GM12878 (cell line): ENCODE results near the gene POU6F2. TPM values are rescaled to one million over a fixed set of nuclear protein-coding genes. Genes with fewer than 3 reads are reported as not detected.

Experiments
- ATAC-seq: fragments of 200-7000 bp; cut with Tn5 transposase; 3 replicates; pipeline ENCODE4 v1.9.1; 2020; ENCODE audit warnings: mild to moderate bottlenecking, moderate library complexity
- BruUV-seq: library from RNA; stranded (reverse); fragments of 400-500 nt; replicated peaks from 2 replicates; lab custom pipeline; 2021; lab: Mats Ljungman, UMichigan
- CTCF ChIA-PET: fragments of 300-600 bp; sonication (Branson Sonifier 250); formaldehyde crosslinking; extraction: SDS; loops from one replicate; lab custom pipeline; 2021; ENCODE audit warnings: inconsistent platforms; lab: Yijun Ruan, JAX
- POLR2A ChIA-PET: fragments of 350-600 bp; formaldehyde crosslinking; extraction: SDS; loops from one replicate; lab custom pipeline; 2021; ENCODE audit warnings: inconsistent platforms; lab: Charles Lee
- RAD21 ChIA-PET: fragments of 300-600 bp; sonication (Branson Sonifier 250); formaldehyde crosslinking; loops from one replicate; lab custom pipeline; 2023; ENCODE audit warnings: antibody characterized with exemption; ENCODE audit not compliant: unreplicated experiment; lab: Charles Lee
- SMC1A ChIA-PET: fragments of 300-600 bp; sonication (Branson Sonifier 250); formaldehyde crosslinking; loops from one replicate; lab custom pipeline; 2023; ENCODE audit not compliant: unreplicated experiment, uncharacterized antibody; lab: Charles Lee
- DNase-seq: peaks from one replicate; pipeline ENCODE4 v3.0.0-alpha.2; 2011; ENCODE audit warnings: low read depth, low spot score
- FAIRE-seq: peaks from 3 replicates; lab custom pipeline; 2011; peaks lifted over from hg19 to GRCh38; lab: Jason Lieb, UNC
- H2AFZ ChIP-seq: 2 replicates; pipeline ENCODE4 v1.6.0; 2011; ENCODE audit warnings: low read depth, low read length, control low read depth; ENCODE audit not compliant: control insufficient read depth
- H3K27ac ChIP-seq: 2 replicates; pipeline ENCODE4 v1.5.1; 2011; ENCODE audit warnings: control low read depth; ENCODE audit not compliant: control insufficient read depth, insufficient read depth
- H3K27me3 ChIP-seq, 2 experiments: replicated peaks in 1 of 2; 2 replicates each; pipeline versions ENCODE4 v1.6.0 to v1.6.1; 2011; ENCODE audit warnings: low read length in 1 of 2; ENCODE audit not compliant: control insufficient read depth in 2 of 2, insufficient read depth in 2 of 2
- H3K36me3 ChIP-seq, 2 experiments: 2 replicates each; pipeline ENCODE4 v1.5.1; 2011; ENCODE audit warnings: low read length in 1 of 2; ENCODE audit not compliant: control insufficient read depth in 2 of 2, insufficient read depth in 2 of 2
- H3K4me1 ChIP-seq: 2 replicates; pipeline ENCODE4 v1.6.1; 2011; ENCODE audit warnings: mild to moderate bottlenecking, low read length, moderate library complexity, mixed read lengths; ENCODE audit not compliant: control insufficient read depth, insufficient read depth
- H3K4me2 ChIP-seq: 2 replicates; pipeline ENCODE4 v1.6.0; 2011; ENCODE audit warnings: control low read depth; ENCODE audit not compliant: control insufficient read depth, insufficient read depth
- H3K4me3 ChIP-seq: fragments of 200-600 bp; sonication (generic); 2 replicates; pipeline ENCODE4 v1.5.1; 2016
- H3K79me2 ChIP-seq: 2 replicates; pipeline ENCODE4 v1.6.0; 2011; ENCODE audit warnings: low read length; ENCODE audit not compliant: control insufficient read depth, insufficient read depth
- H3K9ac ChIP-seq: 2 replicates; pipeline ENCODE4 v1.8.0; 2011; ENCODE audit warnings: low read length, control low read depth, mixed read lengths; ENCODE audit not compliant: control insufficient read depth, insufficient read depth
- H3K9me3 ChIP-seq: replicated peaks from 3 replicates; pipeline ENCODE4 v1.5.1; 2011; ENCODE audit warnings: mild to moderate bottlenecking, low read length; ENCODE audit not compliant: control insufficient read depth, insufficient read depth
- H4K20me1 ChIP-seq: 2 replicates; pipeline ENCODE4 v1.6.0; 2011; ENCODE audit not compliant: control insufficient read depth, insufficient read depth
- CUX1 ChIP-seq: IDR thresholded peaks from 2 replicates; pipeline ENCODE4 v1.6.1; 2012; ENCODE audit warnings: improper control_type of control experiment, low read depth, low read length; ENCODE audit not compliant: insufficient replicate concordance
- HDAC6 ChIP-seq: fragments of 200-600 bp; sonication (generic); IDR thresholded peaks from one replicate; pipeline ENCODE4 v1.8.0; 2017; ENCODE audit warnings: antibody characterized with exemption; ENCODE audit not compliant: unreplicated experiment
- NFYB ChIP-seq: IDR thresholded peaks from 2 replicates; pipeline ENCODE4 v1.6.1; 2011; ENCODE audit warnings: low read depth, mild to moderate bottlenecking, low read length, improper control_type of control experiment, moderate library complexity; ENCODE audit not compliant: insufficient read depth
- RBBP5 ChIP-seq: fragments of 200-600 bp; sonication (generic); conservative IDR thresholded peaks from 2 replicates; pipeline ENCODE4 v1.6.1; 2016
- RUNX3 ChIP-seq: IDR thresholded peaks from 2 replicates; pipeline ENCODE4 v1.6.1; 2012; ENCODE audit warnings: low read length, inconsistent platforms
- SPI1 ChIP-seq: IDR thresholded peaks from 2 replicates; pipeline ENCODE4 v1.6.1; 2011; ENCODE audit warnings: low read depth, mild to moderate bottlenecking, low read length, moderate library complexity, borderline replicate concordance; ENCODE audit not compliant: insufficient read depth
- SREBF2 ChIP-seq: IDR thresholded peaks from 2 replicates; pipeline ENCODE4 v1.6.1; 2012; ENCODE audit warnings: mild to moderate bottlenecking, low read length
- WGBS: methylation state at CpG from one replicate; pipeline ENCODE4 v1.1.6; 2016; ENCODE audit warnings: low lambda C conversion rate; ENCODE audit not compliant: insufficient replicate concordance, insufficient coverage; ENCODE audit errors: missing lambda C conversion rate; 5-methylcytosine and 5-hydroxymethylcytosine counted together
- in situ Hi-C: fragments of 300-500 bp; cut with MboI; formaldehyde crosslinking; loops from 9 replicates; pipeline ENCODE4 v1.14.3; 2018; ENCODE audit warnings: mixed read lengths
- intact Hi-C: fragments of 100-400 bp; cut with micrococcal nuclease; formaldehyde crosslinking; loops from one replicate; pipeline ENCODE4 v1.14.2; 2022; ENCODE audit not compliant: unreplicated experiment
- polyA plus RNA-seq, 11 experiments: library from polyadenylated mRNA; depleted of rRNA in 4 of 11; unstranded in 6 of 11; stranded (reverse) in 5 of 11; fragments of >200 nt; fragmentation: Nextera tagmentation in 4 of 11; fragmentation: Illumina TruSeq in 1 of 11; extraction: Ambion mirVana in 4 of 11; extraction: Trizol in 1 of 11; gene quantifications; 1 replicate in 1 of 11; 2 replicates in 10 of 11; pipeline versions ENCODE4 v1.2.1 to v1.2.3, GENCODE V29; 2011 to 2016; ENCODE audit warnings: inconsistent platforms in 2 of 11, missing spikeins in 2 of 11, low read depth in 1 of 11
- total RNA-seq, 4 experiments: library from RNA; depleted of rRNA in 3 of 4; stranded (reverse); fragments of >200 nt in 3 of 4; fragmentation: Illumina TruSeq in 1 of 4; extraction: Trizol in 1 of 4; gene quantifications; 2 replicates each; pipeline versions ENCODE4 v1.2.1 to v1.2.3, GENCODE V29; 2013 to 2021
- TF ChIP-seq, protein P1 (sequence below): fragments of 450-650 bp; IDR thresholded peaks from 2 replicates; pipeline ENCODE4 v1.6.1; 2016; ENCODE audit warnings: mild to moderate bottlenecking

The POU6F2 gene
- total and polyA plus RNA-seq, 10 of the 15 experiments (the other 5 are each of a cell fraction or from before 2014, with no cell fraction given): 0.10 TPM; not detected in 9

DNA sequence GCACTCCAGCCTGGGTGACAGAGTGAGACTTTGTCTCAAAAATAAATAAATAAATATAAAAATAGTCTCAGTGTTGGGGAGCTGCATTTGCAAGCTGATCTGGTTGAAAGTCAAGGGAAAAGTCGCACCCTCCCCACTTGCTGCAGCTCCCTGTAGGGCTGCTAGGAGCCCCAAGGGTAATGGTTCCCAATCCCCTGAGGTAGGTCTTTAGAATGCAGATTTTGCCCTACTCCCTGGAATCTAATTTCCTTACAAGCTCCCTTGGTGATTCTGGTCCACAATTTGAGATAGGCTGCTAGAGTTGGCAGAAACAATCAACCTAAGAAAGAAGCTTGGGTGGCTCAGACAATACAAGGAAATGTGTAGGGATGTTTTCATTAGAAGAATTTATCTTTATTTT, 356.0 kb downstream of the POU6F2 start:
- SMC1A ChIA-PET: interaction anchor here (1.2 to 3.3 kb wide), 6 partner anchors 11 to 129 kb away, joined by 3 to 27 read pairs (median 4); no protein-coding TSS in a partner anchor
- H2AFZ ChIP-seq: no peak overlapping the region
- TF ChIP-seq CUX1 (no peak), SREBF2 (no peak), HDAC6 (no peak), SPI1 (no peak), NFYB (no peak), RUNX3 (no peak), RBBP5 (no peak)
- TF ChIP-seq, protein P1, sequence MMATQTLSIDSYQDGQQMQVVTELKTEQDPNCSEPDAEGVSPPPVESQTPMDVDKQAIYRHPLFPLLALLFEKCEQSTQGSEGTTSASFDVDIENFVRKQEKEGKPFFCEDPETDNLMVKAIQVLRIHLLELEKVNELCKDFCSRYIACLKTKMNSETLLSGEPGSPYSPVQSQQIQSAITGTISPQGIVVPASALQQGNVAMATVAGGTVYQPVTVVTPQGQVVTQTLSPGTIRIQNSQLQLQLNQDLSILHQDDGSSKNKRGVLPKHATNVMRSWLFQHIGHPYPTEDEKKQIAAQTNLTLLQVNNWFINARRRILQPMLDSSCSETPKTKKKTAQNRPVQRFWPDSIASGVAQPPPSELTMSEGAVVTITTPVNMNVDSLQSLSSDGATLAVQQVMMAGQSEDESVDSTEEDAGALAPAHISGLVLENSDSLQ: no peak
- RAD21 ChIA-PET: interaction anchor here (1.4 kb wide), 1 partner anchor 16 kb away, joined by 3 read pairs; no protein-coding TSS in a partner anchor
- intact Hi-C loops (no loop called here), in situ Hi-C loops (no loop called here)
- H3K36me3 ChIP-seq: no peaks in the 10 kb centered on the region
- no peaks in the 10 kb centered on the region for H3K4me1 ChIP-seq
- no peaks in the 10 kb centered on the region for H4K20me1 ChIP-seq
- no peak for ATAC-seq
- no TSS peak for BruUV-seq
- no peaks in the 10 kb centered on the region; a peak in 1 of 4 replicates for H3K27me3 ChIP-seq
- CTCF ChIA-PET: interaction anchor here (1.3 to 2.1 kb wide), 5 partner anchors 11 to 120 kb away, joined by 3 to 7 read pairs (median 4); no protein-coding TSS in a partner anchor
- POLR2A ChIA-PET: no interaction called here
- DNase-seq: no peak
- no peak for FAIRE-seq
- no peak overlapping the region for H3K9ac ChIP-seq
- H3K4me3 ChIP-seq: no peak overlapping the region
- no peaks in the 10 kb centered on the region for H3K79me2 ChIP-seq
- WGBS: 33% methylated on average over 1 of the region's 1 CpG
- no peak overlapping the region for H3K27ac ChIP-seq
- no peaks in the 10 kb centered on the region for H3K9me3 ChIP-seq
- H3K4me2 ChIP-seq: no peak overlapping the region
